Neural progenitor cell (in vitro differentiated cells): ENCODE results near the gene CRTC2. TPM values are rescaled to one million over a fixed set of nuclear protein-coding genes. Genes with fewer than 3 reads are reported as not detected.

Experiments
- DNase-seq: peaks from one replicate; pipeline ENCODE4 v3.0.0-alpha.2; 2016; ENCODE audit warnings: low spot score
- H2AFZ ChIP-seq: fragments of 200-600 bp; sonication (generic); replicated peaks from 2 replicates; pipeline ENCODE4 v1.6.1; 2016; ENCODE audit warnings: antibody characterized with exemption
- H3F3A ChIP-seq: fragments of 200-600 bp; sonication (generic); 2 replicates; pipeline ENCODE4 v1.6.1; 2016; ENCODE audit warnings: antibody characterized with exemption, low read depth
- H3K27ac ChIP-seq: fragments of 200-600 bp; sonication (generic); 2 replicates; pipeline ENCODE4 v1.5.1; 2016; ENCODE audit warnings: mild to moderate bottlenecking
- H3K27me3 ChIP-seq: fragments of 200-600 bp; sonication (generic); 2 replicates; pipeline ENCODE4 v1.6.1; 2016; ENCODE audit warnings: mild to moderate bottlenecking, moderate library complexity
- H3K36me3 ChIP-seq: fragments of 200-600 bp; sonication (generic); 2 replicates; pipeline ENCODE4 v1.5.1; 2016
- H3K4me1 ChIP-seq: fragments of 200-600 bp; sonication (generic); 2 replicates; pipeline ENCODE4 v1.6.1; 2016; ENCODE audit warnings: mixed run types
- H3K4me2 ChIP-seq: fragments of 200-600 bp; sonication (generic); 2 replicates; pipeline ENCODE4 v1.6.1; 2016
- H3K4me3 ChIP-seq: fragments of 200-600 bp; sonication (generic); 2 replicates; pipeline ENCODE4 v1.5.1; 2016
- H3K79me2 ChIP-seq: fragments of 200-600 bp; sonication (generic); 2 replicates; pipeline ENCODE4 v1.6.1; 2016; ENCODE audit warnings: low read depth
- H3K9ac ChIP-seq: fragments of 200-600 bp; sonication (generic); 2 replicates; pipeline ENCODE4 v1.6.1; 2016
- H3K9me3 ChIP-seq: fragments of 200-600 bp; sonication (generic); 2 replicates; pipeline ENCODE4 v1.5.1; 2016; ENCODE audit warnings: low read depth
- H4K20me1 ChIP-seq: fragments of 200-600 bp; sonication (generic); 2 replicates; pipeline ENCODE4 v1.6.1; 2016; ENCODE audit warnings: low read depth
- H3K27ac Mint-ChIP-seq: 3 replicates; pipeline ENCODE4 v1.8.0; 2021; ENCODE audit warnings: mixed read lengths
- H3K27me3 Mint-ChIP-seq: 2 replicates; pipeline ENCODE4 v1.8.0; 2022; ENCODE audit warnings: low read depth, mild to moderate bottlenecking, inconsistent platforms, moderate library complexity, mixed read lengths; ENCODE audit not compliant: insufficient read depth
- H3K36me3 Mint-ChIP-seq: 3 replicates; pipeline ENCODE4 v1.8.0; 2021; ENCODE audit warnings: mixed read lengths
- H3K4me1 Mint-ChIP-seq: 3 replicates; pipeline ENCODE4 v1.8.0; 2021; ENCODE audit warnings: mixed read lengths
- H3K4me3 Mint-ChIP-seq: 3 replicates; pipeline ENCODE4 v1.8.0; 2021; ENCODE audit warnings: mild to moderate bottlenecking, moderate library complexity, mixed read lengths
- H3K9me3 Mint-ChIP-seq: 3 replicates; pipeline ENCODE4 v1.8.0; 2020; ENCODE audit warnings: mixed read lengths
- CTCF ChIP-seq: fragments of 200-600 bp; sonication (generic); IDR thresholded peaks from 2 replicates; pipeline ENCODE4 v1.5.1; 2017; ENCODE audit warnings: antibody characterized with exemption, mild to moderate bottlenecking
- EZH2 ChIP-seq: fragments of 200-600 bp; sonication (generic); IDR thresholded peaks from 2 replicates; pipeline ENCODE4 v1.6.1; 2017; ENCODE audit warnings: antibody characterized with exemption, mild to moderate bottlenecking, moderate library complexity
- EZH2phosphoT487 ChIP-seq: fragments of 200-600 bp; sonication (generic); IDR thresholded peaks from 2 replicates; pipeline ENCODE4 v1.6.1; 2017; ENCODE audit warnings: antibody characterized with exemption
- total RNA-seq: library from RNA; depleted of rRNA; stranded (reverse); fragments of >200 nt; gene quantifications from 2 replicates; pipeline ENCODE4 v1.2.3, GENCODE V29; 2015; ENCODE audit warnings: low replicate concordance

The CRTC2 gene
- total RNA-seq, 1 donor from 2014 or later, result 6.7 TPM

GRCh38 chr1:153929426-153929825 lies 29.0 kb downstream of the CRTC2 start:
- H4K20me1 ChIP-seq, result no peaks in the 10 kb centered on the region
- H3K27ac ChIP-seq, result no peak overlapping the region
- H2AFZ ChIP-seq, result no peak overlapping the region
- TF ChIP-seq EZH2phosphoT487, result no peak
- Mint-ChIP-seq H3K27me3 (peaks cover 2% of the 10 kb centered on the region), H3K27ac (peak overlapping the region; percentile 50), H3K9me3 (no peaks in the 10 kb centered on the region), H3K4me3 (peak overlapping the region; percentile 7), H3K4me1 (no peaks in the 10 kb centered on the region), H3K36me3 (peaks cover 8% of the 10 kb centered on the region)
- peaks cover 13% of the 10 kb centered on the region for H3F3A ChIP-seq
- H3K4me1 ChIP-seq, result no peaks in the 10 kb centered on the region
- H3K4me3 ChIP-seq, result no peak overlapping the region
- peaks cover 4% of the 10 kb centered on the region for H3K79me2 ChIP-seq
- no peaks in the 10 kb centered on the region for H3K27me3 ChIP-seq
- H3K9me3 ChIP-seq, result no peaks in the 10 kb centered on the region
- H3K36me3 ChIP-seq, result no peaks in the 10 kb centered on the region
- no peak for DNase-seq
- H3K4me2 ChIP-seq, result no peak overlapping the region
- no peak overlapping the region for H3K9ac ChIP-seq

DNA sequence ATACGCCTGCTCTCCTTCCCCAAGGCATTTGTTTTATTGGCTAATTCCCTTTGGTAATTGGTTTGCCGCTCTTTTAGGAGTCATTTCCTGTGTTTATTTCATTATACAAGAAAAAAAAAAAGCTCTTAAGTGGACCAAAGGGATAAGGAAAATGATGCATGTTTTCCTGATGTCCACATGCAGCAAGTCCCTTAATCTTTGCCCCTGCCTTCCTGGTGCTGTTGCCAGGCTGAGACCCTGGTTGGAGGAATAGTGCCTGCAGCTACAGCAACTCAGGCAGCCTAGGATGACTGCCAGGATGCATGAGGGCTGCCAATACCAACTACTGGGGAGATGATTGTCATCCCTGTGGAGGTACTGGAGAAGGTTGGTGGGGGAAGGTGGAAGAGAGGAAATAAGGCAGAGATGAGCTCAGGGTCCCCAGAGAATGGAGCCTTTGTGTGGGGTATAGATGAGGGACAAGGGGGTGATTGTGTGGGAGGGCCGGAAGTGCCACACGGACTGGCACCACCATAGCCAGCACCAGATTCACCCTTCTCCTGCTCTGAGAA lies 29.5 kb downstream of the CRTC2 start:
- no peaks in the 10 kb centered on the region for H4K20me1 ChIP-seq
- H3K9me3 ChIP-seq, result no peaks in the 10 kb centered on the region
- H2AFZ ChIP-seq, result no peak overlapping the region
- Mint-ChIP-seq H3K27me3 (peaks cover 4% of the 10 kb centered on the region), H3K36me3 (peaks cover 5% of the 10 kb centered on the region), H3K27ac (no peak overlapping the region), H3K9me3 (no peaks in the 10 kb centered on the region), H3K4me3 (no peak overlapping the region), H3K4me1 (peaks cover under 1% of the 10 kb centered on the region)
- no peak overlapping the region for H3K4me2 ChIP-seq
- H3K4me3 ChIP-seq, result no peak overlapping the region
- peaks cover 19% of the 10 kb centered on the region for H3F3A ChIP-seq
- peaks cover 9% of the 10 kb centered on the region for H3K79me2 ChIP-seq
- H3K27me3 ChIP-seq, result no peaks in the 10 kb centered on the region
- no peaks in the 10 kb centered on the region for H3K4me1 ChIP-seq
- TF ChIP-seq EZH2, result no peak
- TF ChIP-seq CTCF, result no peak
- no peak for TF ChIP-seq EZH2phosphoT487
- H3K9ac ChIP-seq, result no peak overlapping the region
- H3K27ac ChIP-seq, result no peak overlapping the region
- no peaks in the 10 kb centered on the region for H3K36me3 ChIP-seq
- DNase-seq, result no peak

DNA sequence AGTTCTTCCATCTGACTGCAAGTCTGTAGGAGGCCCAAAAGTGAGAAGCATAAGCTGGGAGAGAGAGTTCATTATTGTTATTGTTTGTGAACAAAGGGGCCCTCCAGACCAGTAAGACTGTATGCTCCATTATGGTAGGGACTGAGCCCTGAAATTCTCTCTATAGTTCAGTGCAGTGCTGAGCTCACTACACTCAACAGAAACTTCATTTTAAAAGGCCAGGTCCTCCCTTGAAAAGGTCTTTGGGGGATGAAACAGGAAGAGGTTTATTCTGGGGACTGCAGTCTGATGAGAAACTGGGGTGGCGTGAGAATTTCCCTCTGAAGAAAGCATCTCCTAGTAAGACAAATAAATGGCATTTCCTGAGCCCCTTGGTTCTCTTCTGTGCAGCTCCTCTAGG lies 30.2 kb downstream of the CRTC2 start:
- peaks cover 4% of the 10 kb centered on the region for H3K27me3 Mint-ChIP-seq
- Histone ChIP-seq H3K27ac (no peak overlapping the region), H3K4me3 (no peak overlapping the region), H3K4me2 (no peak overlapping the region), H3K36me3 (no peaks in the 10 kb centered on the region), H3K4me1 (no peaks in the 10 kb centered on the region), H3K79me2 (peaks cover 10% of the 10 kb centered on the region), H4K20me1 (no peaks in the 10 kb centered on the region), H3K27me3 (no peaks in the 10 kb centered on the region), H2AFZ (no peak overlapping the region), H3K9ac (no peak overlapping the region), H3K9me3 (no peaks in the 10 kb centered on the region), H3F3A (peaks cover 25% of the 10 kb centered on the region)
- H3K36me3 Mint-ChIP-seq, result peaks cover 5% of the 10 kb centered on the region
- peak overlapping the region; percentile 1 for H3K27ac Mint-ChIP-seq
- no peak overlapping the region for H3K4me3 Mint-ChIP-seq
- no peaks in the 10 kb centered on the region for H3K9me3 Mint-ChIP-seq
- no peak for TF ChIP-seq EZH2
- TF ChIP-seq CTCF, result no peak
- no peak for TF ChIP-seq EZH2phosphoT487
- no peak for DNase-seq
- H3K4me1 Mint-ChIP-seq, result peaks cover 4% of the 10 kb centered on the region

DNA sequence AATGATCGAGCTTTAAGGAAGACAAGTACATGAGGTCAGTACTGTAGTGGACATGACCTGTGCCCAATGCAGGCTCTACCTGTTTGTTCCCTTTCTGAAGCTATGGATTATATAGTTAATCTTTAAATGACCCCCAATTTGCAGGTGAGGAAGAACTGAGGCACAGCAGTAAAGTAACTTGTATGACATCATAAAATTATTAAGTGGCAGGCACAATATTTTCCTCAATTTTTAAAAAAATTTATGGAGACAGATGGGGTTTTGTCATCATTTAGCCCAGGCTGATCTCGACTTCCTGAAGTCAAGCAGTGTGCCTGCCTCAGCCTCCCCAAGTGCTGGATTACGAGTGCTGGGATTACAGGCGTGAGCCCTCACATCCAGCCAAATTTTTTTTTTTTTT lies 32.0 kb downstream of the CRTC2 start:
- Mint-ChIP-seq H3K4me1 (peaks cover 7% of the 10 kb centered on the region), H3K9me3 (no peaks in the 10 kb centered on the region)
- H4K20me1 ChIP-seq, result peaks cover 7% of the 10 kb centered on the region

More for the DNA sequence above, 32.0 kb downstream of the CRTC2 start:
- peaks cover 7% of the 10 kb centered on the region for H3K27me3 Mint-ChIP-seq
- Histone ChIP-seq H3K9ac (no peak overlapping the region), H3K36me3 (no peaks in the 10 kb centered on the region), H3K4me1 (peaks cover 1% of the 10 kb centered on the region), H3K9me3 (no peaks in the 10 kb centered on the region), H3K27me3 (no peaks in the 10 kb centered on the region), H3K27ac (no peak overlapping the region), H3K4me3 (no peak overlapping the region), H3K4me2 (no peak overlapping the region), H3F3A (peaks cover 39% of the 10 kb centered on the region), H3K79me2 (peaks cover 19% of the 10 kb centered on the region), H2AFZ (no peak overlapping the region)
- no peak for TF ChIP-seq CTCF
- no peak for TF ChIP-seq EZH2phosphoT487
- no peak for TF ChIP-seq EZH2
- no peak for DNase-seq
- no peak overlapping the region for H3K27ac Mint-ChIP-seq
- peaks cover 5% of the 10 kb centered on the region for H3K36me3 Mint-ChIP-seq
- no peak overlapping the region for H3K4me3 Mint-ChIP-seq
